ENCODE results near the gene STOML3.

- TF ChIP-seq CTCF (IDR thresholded peaks at IDR 0.05) (no peak), EZH2 (IDR thresholded peaks at IDR 0.05) (no peak)
Observed at GRCh38 chr13:38950987-38951386, 39.6 kb downstream of the STOML3 start.

Measured in neural progenitor cell (in vitro differentiated cells).